ENCODE measurements around the gene SNX24. TPM values are rescaled to one million over a fixed set of nuclear protein-coding genes. Genes with fewer than 3 reads are reported as not detected.

The SNX24 gene
- total and polyA plus RNA-seq, 10 of the 15 experiments (the other 5 are each of a cell fraction or from before 2014, with no cell fraction given): 0.15 to 6.6 (median 4.1) TPM

DNA sequence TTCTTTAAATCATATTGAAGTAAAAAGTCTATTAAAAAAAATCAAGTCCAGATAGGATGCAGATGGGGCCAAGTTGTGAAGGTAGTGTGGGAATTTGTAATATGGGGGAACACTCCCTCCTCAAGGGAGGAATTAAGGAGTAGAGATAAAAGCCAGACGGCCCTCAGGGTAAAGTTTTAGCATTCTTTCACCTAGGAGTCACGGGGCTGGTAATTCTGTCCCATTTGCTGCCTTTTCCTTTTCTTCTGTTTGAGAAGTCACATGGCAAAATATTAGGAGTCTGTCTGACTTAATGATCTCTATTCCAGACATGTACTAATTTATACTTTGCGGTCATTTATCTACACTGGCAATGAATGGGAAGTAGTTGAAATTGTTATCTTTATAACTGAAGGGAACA, 61.9 kb downstream of the SNX24 start (continued):
- TF ChIP-seq HSF1 (IDR thresholded peaks at IDR 0.05; ENCODE audit: low read depth, low read length) (no peak), SREBF1 (IDR thresholded peaks at IDR 0.05; ENCODE audit: low read length) (no peak), FOS (IDR thresholded peaks at IDR 0.05; ENCODE audit: borderline replicate concordance, extremely low read depth, insufficient read length) (no peak), MLLT1 (IDR thresholded peaks at IDR 0.05) (no peak), POLR2A (IDR thresholded peaks at IDR 0.05; ENCODE audit: low read depth, low read length) (no peak), PML (IDR thresholded peaks at IDR 0.05; ENCODE audit: low read length) (no peak), CREB1 (IDR thresholded peaks at IDR 0.05; ENCODE audit: low read depth) (no peak)

GRCh38 chr5:122908108-122908507, 62.7 kb downstream of the SNX24 start:
- no peak for FAIRE-seq
- no peaks in the 10 kb centered on the region for H3K4me1 ChIP-seq (ENCODE audit: control insufficient read depth, insufficient read depth, low read length)
- in situ Hi-C loops (cut with MboI): no loop called here
- intact Hi-C loops (cut with micrococcal nuclease; ENCODE audit: unreplicated experiment): no loop called here
- ChIA-PET POLR2A (no interaction called here), RAD21 (ENCODE audit: unreplicated experiment) (no interaction called here), CTCF (no interaction called here), SMC1A (ENCODE audit: uncharacterized antibody, unreplicated experiment) (no interaction called here)
- H3K9me3 ChIP-seq (replicated peaks; ENCODE audit: control insufficient read depth, insufficient read depth, low read length): no peaks in the 10 kb centered on the region
- 54% methylated on average over 6 of the region's 6 CpGs for whole genome bisulfite sequencing (ENCODE audit: insufficient coverage, insufficient replicate concordance, low lambda C conversion rate, missing lambda C conversion rate)
- no peaks in the 10 kb centered on the region for H3K36me3 ChIP-seq (ENCODE audit: control insufficient read depth in 2 of 2, insufficient read depth in 2 of 2, low read length in 1 of 2)
- no peak for ATAC-seq
- H3K9ac ChIP-seq (ENCODE audit: control insufficient read depth, insufficient read depth, low read length): no peak overlapping the region
- DNase-seq (ENCODE audit: low read depth, low spot score): no peak
- no peak overlapping the region for H2AFZ ChIP-seq (ENCODE audit: control insufficient read depth, low read depth, low read length)
- BruUV-seq (replicated peaks): no TSS peak
- no peaks in the 10 kb centered on the region for H3K79me2 ChIP-seq (ENCODE audit: control insufficient read depth, insufficient read depth, low read length)
- no peak overlapping the region for H3K4me3 ChIP-seq
- no peaks in the 10 kb centered on the region for H4K20me1 ChIP-seq (ENCODE audit: control insufficient read depth, insufficient read depth)
- no peak overlapping the region for H3K27ac ChIP-seq (ENCODE audit: control insufficient read depth, insufficient read depth)
- no peak overlapping the region for H3K4me2 ChIP-seq (ENCODE audit: control insufficient read depth, insufficient read depth)
- H3K27me3 ChIP-seq (replicated peaks in 1 of 2; ENCODE audit: control insufficient read depth in 2 of 2, insufficient read depth in 2 of 2, low read length in 1 of 2): no peaks in the 10 kb centered on the region
- TF ChIP-seq, protein P1, sequence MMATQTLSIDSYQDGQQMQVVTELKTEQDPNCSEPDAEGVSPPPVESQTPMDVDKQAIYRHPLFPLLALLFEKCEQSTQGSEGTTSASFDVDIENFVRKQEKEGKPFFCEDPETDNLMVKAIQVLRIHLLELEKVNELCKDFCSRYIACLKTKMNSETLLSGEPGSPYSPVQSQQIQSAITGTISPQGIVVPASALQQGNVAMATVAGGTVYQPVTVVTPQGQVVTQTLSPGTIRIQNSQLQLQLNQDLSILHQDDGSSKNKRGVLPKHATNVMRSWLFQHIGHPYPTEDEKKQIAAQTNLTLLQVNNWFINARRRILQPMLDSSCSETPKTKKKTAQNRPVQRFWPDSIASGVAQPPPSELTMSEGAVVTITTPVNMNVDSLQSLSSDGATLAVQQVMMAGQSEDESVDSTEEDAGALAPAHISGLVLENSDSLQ (IDR thresholded peaks at IDR 0.05): no peak
- TF ChIP-seq HSF1 (IDR thresholded peaks at IDR 0.05; ENCODE audit: low read depth, low read length) (no peak), WRNIP1 (IDR thresholded peaks at IDR 0.05; ENCODE audit: borderline replicate concordance, low read depth, low read length) (no peak), NBN (IDR thresholded peaks at IDR 0.05) (no peak), IKZF2 (IDR thresholded peaks at IDR 0.05) (no peak), TARDBP (IDR thresholded peaks at IDR 0.05; ENCODE audit: borderline replicate concordance) (no peak), ZBED1 (IDR thresholded peaks at IDR 0.05; ENCODE audit: borderline replicate concordance) (no peak), SREBF1 (IDR thresholded peaks at IDR 0.05; ENCODE audit: low read length) (no peak), SUZ12 (IDR thresholded peaks at IDR 0.05; ENCODE audit: unreplicated experiment) (no peak), KLF5 (IDR thresholded peaks at IDR 0.05; ENCODE audit: partially characterized antibody) (no peak), CEBPB (IDR thresholded peaks at IDR 0.05; ENCODE audit: borderline replicate concordance in 1 of 2, low read depth in 2 of 2, low read length in 2 of 2) (no peak), NFXL1 (IDR thresholded peaks at IDR 0.05; ENCODE audit: borderline replicate concordance) (no peak), EED (IDR thresholded peaks at IDR 0.05; ENCODE audit: low read depth) (no peak), MEF2A (IDR thresholded peaks at IDR 0.05; ENCODE audit: insufficient read depth, low read depth, low read length) (no peak), PAX8 (IDR thresholded peaks at IDR 0.05) (no peak)
